Measurements from ENCODE around the gene L1TD1. TPM values are rescaled to one million over a fixed set of nuclear protein-coding genes. Genes with fewer than 3 reads are reported as not detected.

Gene L1TD1
- total RNA-seq, 1 donor from 2014 or later, result 0.08 TPM

GRCh38 chr1:62250126-62250726, 55.6 kb downstream of the L1TD1 start:
- no peaks in the 10 kb centered on the region for H3K9me3 ChIP-seq (replicated peaks)
- DNase-seq, result no peak
- no peaks in the 10 kb centered on the region for H3K36me3 ChIP-seq
- H3K4me1 ChIP-seq, result no peaks in the 10 kb centered on the region
- intact Hi-C loops (cut with micrococcal nuclease), result no loop called here
- no peak for TF ChIP-seq CTCF (IDR thresholded peaks at IDR 0.05; ENCODE audit: borderline replicate concordance)
- no peak overlapping the region for H3K27ac ChIP-seq (replicated peaks)
- no peak overlapping the region for H3K4me3 ChIP-seq
- H3K27me3 ChIP-seq (ENCODE audit: low read depth), result peaks cover 5% of the 10 kb centered on the region

GRCh38 chr1:62259551-62259950, 64.9 kb downstream of the L1TD1 start:
- DNase-seq, result no peak
- Histone ChIP-seq H3K4me1 (no peaks in the 10 kb centered on the region), H3K9me3 (replicated peaks) (no peaks in the 10 kb centered on the region), H3K4me3 (no peak overlapping the region), H3K27me3 (ENCODE audit: low read depth) (peaks cover 27% of the 10 kb centered on the region), H3K36me3 (no peaks in the 10 kb centered on the region), H3K27ac (replicated peaks) (no peak overlapping the region)
- no peak for TF ChIP-seq CTCF (IDR thresholded peaks at IDR 0.05; ENCODE audit: borderline replicate concordance)
- intact Hi-C loops (cut with micrococcal nuclease), result no loop called here

GRCh38 chr1:62260688-62261087, 66.0 kb downstream of the L1TD1 start:
- H3K27ac ChIP-seq (replicated peaks), result no peak overlapping the region
- no peak overlapping the region for H3K4me3 ChIP-seq
- H3K27me3 ChIP-seq (ENCODE audit: low read depth), result peaks cover 27% of the 10 kb centered on the region
- no peaks in the 10 kb centered on the region for H3K4me1 ChIP-seq
- no peaks in the 10 kb centered on the region for H3K9me3 ChIP-seq (replicated peaks)
- intact Hi-C loops (cut with micrococcal nuclease), result no loop called here
- DNase-seq, result no peak
- TF ChIP-seq CTCF (IDR thresholded peaks at IDR 0.05; ENCODE audit: borderline replicate concordance), result no peak
- no peaks in the 10 kb centered on the region for H3K36me3 ChIP-seq

Other genes starting within 250 kb of the L1TD1 start
- gene KANK4, start 124.6 kb downstream of the L1TD1 start, total RNA-seq, result 0.11 TPM
- 12.5 TPM for gene USP1, start 242.2 kb downstream of the L1TD1 start, total RNA-seq

Measured in left ventricle myocardium inferior (tissue), 1 donor.